Smooth muscle cell of the umbilical artery (primary cell): ENCODE data around the gene TBC1D22B. TPM values are rescaled to one million over a fixed set of nuclear protein-coding genes. Genes with fewer than 3 reads are reported as not detected.

Source experiments
- total RNA-seq: library from RNA; depleted of rRNA; stranded (reverse); fragments of >200 nt; gene quantifications from 2 replicates; pipeline ENCODE4 v1.2.3, GENCODE V29; 2014

Gene TBC1D22B
- total RNA-seq: 5.6 and 8.9 TPM in 2 replicates

DNA sequence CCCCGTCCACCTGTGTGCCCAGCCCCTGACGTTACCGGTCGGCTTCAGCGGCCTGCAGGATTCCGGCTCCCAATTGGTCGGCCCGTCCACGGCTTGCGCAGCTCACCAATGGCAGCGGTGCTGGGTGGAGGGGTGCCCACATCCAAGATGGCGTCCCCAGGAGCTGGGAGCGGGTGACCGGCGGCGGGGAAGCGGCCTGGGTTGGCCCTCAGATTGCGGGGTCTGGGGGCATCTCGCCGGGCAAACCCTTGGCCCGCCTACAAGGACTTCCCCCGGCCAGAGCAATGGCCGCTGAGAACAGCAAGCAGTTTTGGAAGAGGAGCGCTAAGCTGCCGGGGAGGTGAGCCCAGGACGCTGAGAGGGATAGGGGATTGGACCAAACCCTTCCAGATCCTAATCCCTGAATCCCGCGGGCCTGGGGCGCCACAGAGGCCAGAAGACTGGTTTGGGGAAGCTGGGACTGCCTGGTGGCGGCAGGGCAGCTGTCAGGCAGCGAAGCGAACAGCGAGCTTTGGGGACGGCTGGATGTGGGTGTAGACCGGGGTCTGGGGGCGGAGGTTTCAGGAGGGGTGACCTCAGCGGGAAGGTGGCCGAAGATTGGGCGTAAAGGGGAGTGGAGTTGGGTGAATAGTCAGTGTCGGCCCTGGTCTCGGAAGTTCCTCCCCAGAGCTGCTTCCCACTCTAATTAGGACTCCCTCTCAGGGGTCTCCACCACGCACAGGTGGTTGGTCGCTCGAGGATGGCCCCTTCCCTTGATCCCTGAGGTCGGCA is at the start of gene TBC1D22B, which contains the start of gene TMEM217:
Gene TBC1D22B (plus strand): TSS at position 139 of the 771 bp plus-strand sequence. CDS start 146 bp downstream, at position 285.
Gene TMEM217 (minus strand): TSS at position 511 of the 771 bp plus-strand sequence. CDS start 39,114 bp downstream, outside the sequence.

DNA sequence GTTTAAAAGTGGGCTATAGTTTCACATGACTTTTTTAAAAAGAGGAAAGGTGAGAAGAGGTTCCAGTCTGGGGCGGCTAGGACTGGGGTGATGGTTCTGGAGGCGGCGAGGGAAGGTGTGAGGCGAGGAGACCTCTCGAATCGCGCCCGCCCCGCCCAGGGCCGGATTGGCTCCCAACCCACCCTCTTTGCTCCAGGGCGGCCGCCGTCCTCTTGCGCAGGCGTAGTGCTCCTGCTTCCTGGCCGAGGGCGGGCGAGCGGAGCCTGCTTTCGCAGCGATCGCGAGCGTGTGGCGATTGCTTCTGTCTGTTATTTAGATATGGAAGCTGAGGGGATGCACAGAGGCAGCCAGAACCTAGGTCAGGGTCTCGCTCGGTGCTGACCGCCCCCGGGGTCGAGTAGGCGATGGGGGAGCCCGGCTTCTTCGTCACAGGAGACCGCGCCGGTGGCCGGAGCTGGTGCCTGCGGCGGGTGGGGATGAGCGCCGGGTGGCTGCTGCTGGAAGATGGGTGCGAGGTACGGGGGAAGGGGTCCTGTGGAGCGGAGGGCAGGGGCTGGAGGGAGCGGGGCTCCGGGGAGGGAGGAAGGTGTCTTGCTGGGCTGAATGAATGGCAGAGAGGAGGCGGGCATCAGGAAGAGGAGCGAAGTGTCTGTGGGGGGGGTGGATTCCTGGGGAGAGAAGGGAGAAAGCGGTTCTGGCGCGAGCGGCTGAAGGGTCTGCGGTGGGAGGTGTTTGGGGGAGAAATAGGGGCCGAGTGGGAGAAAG is 96.4 kb downstream of the TBC1D22B start, which contains the start of gene RNF8:
Gene RNF8 (plus strand): TSS at position 223 of the 765 bp plus-strand sequence. CDS start 182 bp downstream, at position 405.

Other genes starting within 250 kb of the TBC1D22B start
- gene PIM1, start 87.6 kb upstream of the TBC1D22B start, total RNA-seq: 7.6 and 21.7 TPM in 2 replicates
- 1.2 and 2.2 TPM in 2 replicates for gene TMEM217, start 372 bp downstream of the TBC1D22B start, total RNA-seq
- 19.3 and 24.5 TPM in 2 replicates for gene RNF8, start 96.2 kb downstream of the TBC1D22B start, total RNA-seq
- 36.8 and 43.6 TPM in 2 replicates for gene CMTR1, start 175.4 kb downstream of the TBC1D22B start, total RNA-seq
- gene CCDC167, start 242.1 kb downstream of the TBC1D22B start, total RNA-seq: 16.2 and 39.8 TPM in 2 replicates